Measurements from ENCODE around the gene PPP2R2C.

DNA sequence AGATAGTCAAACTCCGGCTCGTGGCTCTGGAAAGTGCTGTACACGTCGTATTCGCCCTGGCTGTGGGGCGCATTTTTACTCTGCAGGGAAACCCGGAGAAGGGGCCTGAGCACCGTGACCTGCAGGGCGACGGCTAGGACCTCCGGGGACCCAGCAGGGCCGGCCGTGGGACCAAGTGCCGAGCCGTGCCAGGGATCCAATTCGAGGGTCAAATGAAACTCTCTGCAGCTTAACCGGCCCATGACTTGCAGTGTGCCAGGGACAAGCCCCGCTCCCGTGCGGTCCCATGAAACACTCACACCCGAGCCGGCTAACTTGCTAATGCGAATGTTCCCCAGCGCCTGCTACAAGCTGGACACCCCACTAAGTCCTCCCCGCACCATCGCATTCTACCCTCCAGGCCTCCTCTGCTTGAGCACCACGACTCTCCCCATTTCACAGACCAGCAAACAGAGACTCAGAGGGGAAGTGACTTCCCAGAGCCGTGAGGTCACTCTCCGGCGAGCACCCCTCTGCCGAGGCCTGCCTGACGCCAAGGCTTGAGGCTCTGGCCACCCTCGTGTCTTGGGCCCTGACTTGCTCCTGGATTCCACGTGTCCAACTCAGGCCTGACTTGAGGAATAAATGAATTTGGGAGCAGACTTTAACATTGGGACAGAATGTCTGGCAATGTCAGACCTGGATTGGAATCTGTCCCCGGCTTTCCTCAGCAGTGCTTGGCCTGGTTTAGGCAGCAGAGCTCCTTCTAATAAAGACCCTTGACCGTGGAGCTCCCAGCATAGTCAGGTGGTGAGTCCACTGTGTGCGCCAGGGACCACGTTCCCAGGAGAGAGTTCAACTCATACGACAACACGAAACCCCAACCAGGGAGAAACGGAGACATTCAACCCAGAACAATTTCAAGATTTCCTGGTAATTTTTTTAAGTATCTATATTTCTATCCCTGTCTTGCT, 93.6 kb downstream of the PPP2R2C start:
- no peak for TF ChIP-seq EZH2phosphoT487 (IDR thresholded peaks at IDR 0.05; ENCODE audit: borderline replicate concordance)
- TF ChIP-seq, protein P1, sequence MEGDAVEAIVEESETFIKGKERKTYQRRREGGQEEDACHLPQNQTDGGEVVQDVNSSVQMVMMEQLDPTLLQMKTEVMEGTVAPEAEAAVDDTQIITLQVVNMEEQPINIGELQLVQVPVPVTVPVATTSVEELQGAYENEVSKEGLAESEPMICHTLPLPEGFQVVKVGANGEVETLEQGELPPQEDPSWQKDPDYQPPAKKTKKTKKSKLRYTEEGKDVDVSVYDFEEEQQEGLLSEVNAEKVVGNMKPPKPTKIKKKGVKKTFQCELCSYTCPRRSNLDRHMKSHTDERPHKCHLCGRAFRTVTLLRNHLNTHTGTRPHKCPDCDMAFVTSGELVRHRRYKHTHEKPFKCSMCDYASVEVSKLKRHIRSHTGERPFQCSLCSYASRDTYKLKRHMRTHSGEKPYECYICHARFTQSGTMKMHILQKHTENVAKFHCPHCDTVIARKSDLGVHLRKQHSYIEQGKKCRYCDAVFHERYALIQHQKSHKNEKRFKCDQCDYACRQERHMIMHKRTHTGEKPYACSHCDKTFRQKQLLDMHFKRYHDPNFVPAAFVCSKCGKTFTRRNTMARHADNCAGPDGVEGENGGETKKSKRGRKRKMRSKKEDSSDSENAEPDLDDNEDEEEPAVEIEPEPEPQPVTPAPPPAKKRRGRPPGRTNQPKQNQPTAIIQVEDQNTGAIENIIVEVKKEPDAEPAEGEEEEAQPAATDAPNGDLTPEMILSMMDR (conservative IDR thresholded peaks at IDR 0.05; ENCODE audit: low read length), result no peak
